ENCODE data around the gene SLC38A6.

- TF ChIP-seq CTCF (conservative IDR thresholded peaks at IDR 0.05; ENCODE audit: low read depth, low read length): no peak
- no peak for TF ChIP-seq EZH2 (IDR thresholded peaks at IDR 0.05; ENCODE audit: borderline replicate concordance, low read depth, low read length, poor library complexity, severe bottlenecking)
Observed at GRCh38 chr14:60977847-60978246, 3.2 kb upstream of the SLC38A6 start.

Measured in A673 (cell line).